Right lobe of liver (tissue), 6 donors: ENCODE data around the gene TENM3. TPM values are rescaled to one million over a fixed set of nuclear protein-coding genes. Genes with fewer than 3 reads are reported as not detected.
A peak's percentile ranks its signal among the peaks of the same experiment; 100 is the strongest.

Source experiments
- ATAC-seq, 4 donors: fragments of 200-7000 bp; cut with Tn5 transposase; one replicate each; pipeline ENCODE4 v1.9.1; 2020; ENCODE audit warnings: mild to moderate bottlenecking in 4 of 4, moderate library complexity in 4 of 4
- DNase-seq, 3 donors: peaks; one replicate each; pipeline ENCODE4 v3.0.0-alpha.2; 2020
- H3K27ac ChIP-seq, 3 donors: fragments of 200-600 bp; one replicate each; pipeline ENCODE4 v1.8.0; 2022
- H3K27me3 ChIP-seq, 2 donors: fragments of 200-600 bp; one replicate each; pipeline ENCODE4 v1.8.0; 2022
- H3K36me3 ChIP-seq, 4 donors: fragments of 200-600 bp; sonication (generic) in 1 of 4; one replicate each; pipeline versions ENCODE4 v1.5.1 to v1.8.0; 2017 to 2022; ENCODE audit warnings: control low read depth in 1 of 4
- H3K4me1 ChIP-seq, 4 donors: fragments of 200-600 bp; sonication (generic) in 1 of 4; one replicate each; pipeline versions ENCODE4 v1.5.1 to v1.8.0; 2017 to 2022; ENCODE audit warnings: control low read depth in 1 of 4
- H3K4me3 ChIP-seq, 3 donors: fragments of 200-600 bp; one replicate each; pipeline ENCODE4 v1.8.0; 2022
- H3K9me3 ChIP-seq, 4 donors: fragments of 200-600 bp; sonication (generic) in 1 of 4; one replicate each; pipeline versions ENCODE4 v1.5.1 to v1.8.0; 2017 to 2022; ENCODE audit warnings: control low read depth in 1 of 4
- POLR2A ChIP-seq: fragments of 450-650 bp; IDR thresholded peaks from one replicate; pipeline ENCODE4 v1.6.1; 2017; ENCODE audit warnings: antibody characterized with exemption, mild to moderate bottlenecking
- WGBS: methylation state at CpG from one replicate; pipeline ENCODE4 v1.1.6; 2018; ENCODE audit warnings: low coverage, low lambda C conversion rate; ENCODE audit not compliant: insufficient coverage; ENCODE audit errors: missing lambda C conversion rate; 5-methylcytosine and 5-hydroxymethylcytosine counted together
- intact Hi-C, 2 donors: fragments of 100-400 bp; cut with DNase I; formaldehyde crosslinking; loops; one replicate each; pipeline versions ENCODE4 v1.11.2 to v1.14.1; 2022
- total RNA-seq, 6 experiments: library from RNA; depleted of rRNA in 2 of 6; stranded (reverse); fragments of >200 nt in 2 of 6; fragmentation: NEBNext Ultra II Directional in 3 of 6; extraction: Animal tissue kit (Norgen Biotek cat#: 25700) in 3 of 6; gene quantifications; one replicate each; pipeline versions ENCODE4 v1.1.0 to v1.2.4, GENCODE V29; 2016 to 2023
- TF ChIP-seq, protein P1 (sequence below), 4 donors: fragments of 200-600 bp in 3 of 4; fragments of 450-650 bp in 1 of 4; IDR thresholded peaks; one replicate each; pipeline versions ENCODE4 v1.5.1 to v1.8.0; 2016 to 2022; ENCODE audit warnings: antibody characterized with exemption in 4 of 4, mild to moderate bottlenecking in 2 of 4
- donor health status: DM: no; HTN: yes; CAD: no.
- donor health status: DM: no; HTN: no; CAD: no.
- donor health status: DM: no; HTN: no; CAD: no.
- donor health status: DM: no; HTN: yes; CAD: no.
- donor health status: DM: no; HTN: yes; CAD: no.

The TENM3 gene
- total RNA-seq, 6 experiments from 2014 or later: 0.06 to 3.0 (median 1.1) TPM

DNA sequence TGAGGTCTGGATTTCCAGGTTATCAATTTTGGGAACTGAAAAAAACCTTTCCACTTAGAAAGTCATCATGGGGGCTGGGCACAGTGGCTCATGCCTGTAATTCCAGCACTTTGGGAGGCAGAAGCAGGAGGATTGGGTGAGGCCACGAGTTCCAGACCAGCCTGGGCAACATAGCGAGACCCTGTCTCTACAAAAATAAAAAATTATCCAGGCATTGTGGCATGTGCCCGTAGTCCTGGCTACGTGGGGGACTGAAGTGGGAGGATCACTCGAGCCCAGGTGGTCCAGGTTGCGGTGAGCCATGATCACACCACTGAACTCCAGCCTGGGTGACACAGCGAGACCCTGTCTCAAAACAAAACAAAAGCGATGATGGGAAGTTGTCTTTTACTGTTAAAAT is 7.9 kb downstream of the TENM3 start:
- ATAC-seq (no peak), DNase-seq (no peak)
- no peak for TF ChIP-seq POLR2A
- TF ChIP-seq, protein P1, sequence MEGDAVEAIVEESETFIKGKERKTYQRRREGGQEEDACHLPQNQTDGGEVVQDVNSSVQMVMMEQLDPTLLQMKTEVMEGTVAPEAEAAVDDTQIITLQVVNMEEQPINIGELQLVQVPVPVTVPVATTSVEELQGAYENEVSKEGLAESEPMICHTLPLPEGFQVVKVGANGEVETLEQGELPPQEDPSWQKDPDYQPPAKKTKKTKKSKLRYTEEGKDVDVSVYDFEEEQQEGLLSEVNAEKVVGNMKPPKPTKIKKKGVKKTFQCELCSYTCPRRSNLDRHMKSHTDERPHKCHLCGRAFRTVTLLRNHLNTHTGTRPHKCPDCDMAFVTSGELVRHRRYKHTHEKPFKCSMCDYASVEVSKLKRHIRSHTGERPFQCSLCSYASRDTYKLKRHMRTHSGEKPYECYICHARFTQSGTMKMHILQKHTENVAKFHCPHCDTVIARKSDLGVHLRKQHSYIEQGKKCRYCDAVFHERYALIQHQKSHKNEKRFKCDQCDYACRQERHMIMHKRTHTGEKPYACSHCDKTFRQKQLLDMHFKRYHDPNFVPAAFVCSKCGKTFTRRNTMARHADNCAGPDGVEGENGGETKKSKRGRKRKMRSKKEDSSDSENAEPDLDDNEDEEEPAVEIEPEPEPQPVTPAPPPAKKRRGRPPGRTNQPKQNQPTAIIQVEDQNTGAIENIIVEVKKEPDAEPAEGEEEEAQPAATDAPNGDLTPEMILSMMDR (IDR thresholded peaks at IDR 0.05): no peak
- Histone ChIP-seq H3K27ac (no peak overlapping the region), H3K36me3 (no peaks in the 10 kb centered on the region), H3K9me3 (no peaks in the 10 kb centered on the region), H3K4me1 (no peaks in the 10 kb centered on the region), H3K4me3 (no peak overlapping the region), H3K27me3 (no peaks in the 10 kb centered on the region)
- 59% methylated on average over 6 of the region's 8 CpGs for WGBS
- intact Hi-C loops: no loop called here

DNA sequence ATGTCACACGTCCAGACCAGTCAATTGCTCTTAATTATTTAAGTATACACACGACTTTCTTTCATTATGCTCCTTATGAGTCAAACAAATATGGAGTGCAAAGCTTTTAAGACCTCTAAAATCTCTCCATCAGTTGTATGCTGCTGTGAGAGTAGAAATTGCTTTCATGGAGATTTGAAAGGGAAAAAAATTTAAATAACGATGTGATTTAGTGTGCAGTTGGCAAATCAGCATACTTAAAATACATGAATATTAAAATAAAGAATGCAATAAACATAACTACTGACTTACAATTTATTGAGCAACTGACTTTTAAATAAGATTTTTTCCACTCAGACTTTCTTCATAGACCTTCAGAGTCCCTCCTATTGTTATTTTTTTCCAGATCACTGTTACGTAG is 9.0 kb downstream of the TENM3 start:
- DNase-seq: no peak
- Histone ChIP-seq H3K27ac (no peak overlapping the region), H3K4me1 (no peaks in the 10 kb centered on the region), H3K36me3 (no peaks in the 10 kb centered on the region), H3K27me3 (no peaks in the 10 kb centered on the region), H3K9me3 (no peaks in the 10 kb centered on the region), H3K4me3 (no peak overlapping the region)
- TF ChIP-seq, protein P1 (IDR thresholded peaks at IDR 0.05): no peak
- no peak for TF ChIP-seq POLR2A
- intact Hi-C loops: no loop called here
- 57% methylated on average over 4 of the region's 4 CpGs for WGBS
- ATAC-seq: no peak

DNA sequence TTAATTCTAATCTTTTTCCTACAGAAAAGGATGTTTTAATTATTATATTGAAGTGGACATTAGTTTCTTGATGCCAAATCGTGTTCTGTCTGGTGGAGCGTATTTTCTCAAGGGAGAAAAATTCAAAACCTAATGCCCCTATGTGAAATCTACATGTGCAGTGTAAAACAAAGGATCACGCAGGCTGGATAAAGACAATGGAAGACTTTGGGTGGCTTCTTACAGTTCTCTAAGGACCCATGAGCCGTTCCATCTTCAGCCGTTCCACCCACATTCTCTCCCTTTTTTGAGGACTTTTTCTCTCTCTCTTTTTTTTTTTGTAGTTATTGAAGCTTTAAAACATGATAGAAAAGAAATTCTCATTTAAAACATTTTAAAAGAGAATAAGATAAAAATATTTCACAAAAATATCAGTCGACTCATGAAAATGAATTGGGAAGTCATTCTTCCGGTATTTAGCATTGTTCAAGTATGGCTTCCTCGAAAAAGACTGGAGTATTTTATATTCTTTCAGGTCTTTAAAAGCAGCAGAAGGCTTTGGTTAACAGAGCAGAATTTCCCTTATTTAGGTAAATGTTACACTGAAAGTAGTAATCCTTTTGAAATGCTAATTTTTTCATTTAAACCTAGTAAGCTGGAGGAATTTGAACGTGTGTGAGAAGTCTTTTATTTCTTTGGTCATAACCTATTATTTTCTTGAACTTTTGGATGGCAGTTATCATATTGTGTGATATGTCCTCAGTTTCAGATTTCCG is 11.0 kb downstream of the TENM3 start:
- Histone ChIP-seq H3K4me3 (no peak overlapping the region), H3K4me1 (no peaks in the 10 kb centered on the region), H3K27me3 (no peaks in the 10 kb centered on the region), H3K27ac (no peak overlapping the region), H3K9me3 (no peaks in the 10 kb centered on the region), H3K36me3 (no peaks in the 10 kb centered on the region)
- WGBS: 55% methylated on average over 10 of the region's 10 CpGs
- DNase-seq (no peak), ATAC-seq (no peak)
- TF ChIP-seq, protein P1 (IDR thresholded peaks at IDR 0.05): no peak
- TF ChIP-seq POLR2A: no peak
- intact Hi-C loops: no loop called here

DNA sequence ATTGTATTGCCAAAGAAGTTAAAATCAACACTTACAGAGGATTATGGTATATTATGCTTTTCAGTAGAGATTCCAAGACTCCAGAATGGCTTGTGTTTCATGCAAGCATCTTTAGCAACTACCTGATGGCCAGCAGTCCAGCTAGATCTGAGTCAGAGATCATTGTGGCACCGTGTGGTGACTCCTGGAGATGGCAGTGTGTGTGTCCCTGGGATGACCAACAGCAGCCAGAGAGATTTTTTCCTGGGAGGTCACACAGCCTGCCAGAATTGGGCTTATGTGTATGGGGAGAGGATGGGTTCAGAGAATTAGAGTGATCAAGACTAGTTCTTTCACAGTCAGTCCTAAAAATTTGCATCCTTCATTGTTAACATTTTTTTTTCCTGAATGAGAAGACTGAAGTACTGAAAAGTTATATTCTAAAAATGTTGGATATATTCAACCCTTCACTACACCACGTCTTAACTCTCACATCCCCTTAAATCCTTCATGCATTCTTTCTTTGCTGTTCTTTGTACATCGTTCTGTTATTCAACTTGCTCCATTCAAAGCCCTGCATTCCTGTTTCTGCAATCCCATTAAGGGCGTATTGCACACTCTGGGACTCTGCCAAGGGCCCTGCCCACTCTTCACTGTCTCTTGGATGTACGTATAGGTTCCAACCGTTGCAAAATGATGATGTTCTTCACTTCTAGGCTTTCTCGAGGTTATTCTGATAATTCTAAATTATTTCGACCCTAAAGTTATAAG is 12.4 kb downstream of the TENM3 start:
- DNase-seq: no peak
- no peak for TF ChIP-seq POLR2A
- TF ChIP-seq, protein P1 (IDR thresholded peaks at IDR 0.05): no peak
- Histone ChIP-seq H3K4me3 (no peak overlapping the region), H3K27me3 (no peaks in the 10 kb centered on the region), H3K27ac (no peak overlapping the region), H3K9me3 (no peaks in the 10 kb centered on the region), H3K4me1 (no peaks in the 10 kb centered on the region), H3K36me3 (no peaks in the 10 kb centered on the region)
- intact Hi-C loops: no loop called here
- peak in 2 of 4 donors; percentile 32 to 36 for ATAC-seq
- 38% methylated on average over 8 of the region's 8 CpGs for WGBS
